Activated T-helper 9 cell treated with anti-CD3 and anti-CD28 coated beads, Interleukin-2, amount 50 U/mL, for 16 hours (primary cell): ENCODE data around the gene IPCEF1.
"Not testable (repeated sequence)": the region's sequence is repeated elsewhere in the genome, so short reads cannot be mapped to it uniquely, and the experiment has no call there.

Experiments used
- DNase-seq: peaks from one replicate; pipeline ENCODE4 v3.0.0-alpha.2; 2020; ENCODE audit warnings: low read depth

IPCEF1 gene

GRCh38 chr6:154331750-154332149 lies 24.9 kb downstream of the IPCEF1 start:
- no peak for DNase-seq

DNA sequence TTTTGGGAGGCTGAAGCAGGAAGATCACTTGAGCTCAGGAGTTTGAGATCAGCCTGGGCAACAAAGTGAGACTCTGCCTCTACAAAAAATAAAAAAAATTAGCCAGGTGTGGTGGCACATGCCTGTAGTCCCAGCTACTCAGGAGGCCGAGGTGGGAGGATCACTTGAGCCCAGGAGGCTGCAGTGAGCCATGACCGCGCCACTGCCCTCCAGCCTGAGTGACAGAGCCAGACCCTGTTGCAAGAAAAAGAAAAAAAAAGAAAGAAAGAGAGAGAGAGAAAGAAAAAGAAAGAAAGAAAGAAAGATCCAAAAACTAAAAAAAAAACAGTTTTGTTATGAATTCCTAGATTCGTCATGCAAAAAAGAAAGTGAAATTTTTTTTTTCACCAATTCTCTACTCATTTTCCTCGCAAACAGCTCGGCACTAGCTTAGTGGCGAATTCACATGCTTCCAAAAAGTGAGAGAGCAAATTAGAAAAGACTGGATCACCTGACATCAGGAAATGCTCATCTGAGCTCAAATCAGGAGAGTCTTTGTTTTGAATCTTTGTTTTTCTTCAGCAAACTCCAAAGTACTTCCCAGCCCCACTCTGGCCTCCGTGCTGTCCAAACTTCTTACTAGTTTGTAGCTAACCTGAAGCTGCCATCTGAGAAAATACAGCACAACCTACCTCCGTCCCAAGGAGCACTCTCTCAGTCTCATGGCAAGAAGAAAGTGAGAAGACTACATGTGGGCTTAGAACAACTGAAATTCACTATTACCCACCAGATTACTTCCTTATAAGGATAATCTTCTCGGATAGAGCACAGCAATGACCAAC lies 27.0 kb downstream of the IPCEF1 start:
- DNase-seq: no peak

DNA sequence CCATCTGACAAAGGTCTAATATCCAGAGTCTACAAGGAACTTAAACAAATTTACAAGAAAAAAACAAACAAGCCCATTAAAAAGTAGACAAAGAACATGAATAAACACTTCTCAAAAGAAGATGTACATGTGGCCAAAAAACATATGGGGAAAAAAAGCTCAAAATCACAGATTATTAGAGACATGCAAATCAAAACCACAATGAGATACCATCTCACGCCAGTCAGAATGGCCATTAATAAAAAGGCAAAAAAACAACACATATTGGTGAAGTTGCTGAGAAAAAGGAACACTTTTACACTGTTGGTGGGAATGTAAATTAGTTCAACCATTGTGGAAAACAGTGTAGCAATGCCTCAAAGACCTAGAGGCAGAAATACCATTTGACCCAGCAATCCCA lies 29.3 kb downstream of the IPCEF1 start:
- not testable (repeated sequence) for DNase-seq

DNA sequence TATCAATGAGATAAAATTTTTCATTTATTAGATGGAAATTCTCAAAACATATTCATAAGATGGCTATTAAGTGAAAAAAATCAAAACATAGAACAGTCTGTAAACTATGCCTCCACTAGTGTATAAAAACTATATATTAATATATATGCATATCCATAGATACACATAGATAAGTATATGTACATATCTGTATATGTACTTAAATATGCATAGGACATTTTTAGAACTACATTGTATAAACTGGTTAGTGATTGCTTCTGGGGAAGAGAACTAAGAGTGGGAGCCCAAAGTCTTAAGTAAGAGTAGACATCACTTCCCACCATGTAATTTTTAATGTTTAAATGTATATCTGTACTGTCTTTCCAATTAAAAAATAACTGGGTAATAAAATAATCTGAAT lies 31.5 kb downstream of the IPCEF1 start:
- no peak for DNase-seq

GRCh38 chr6:154320181-154320580 lies 36.4 kb downstream of the IPCEF1 start:
- no peak for DNase-seq

- no peak for DNase-seq
Observed at GRCh38 chr6:154319231-154319858, 37.3 kb downstream of the IPCEF1 start.

- no peak for DNase-seq
Observed at GRCh38 chr6:154318721-154319120, 37.9 kb downstream of the IPCEF1 start.

DNA sequence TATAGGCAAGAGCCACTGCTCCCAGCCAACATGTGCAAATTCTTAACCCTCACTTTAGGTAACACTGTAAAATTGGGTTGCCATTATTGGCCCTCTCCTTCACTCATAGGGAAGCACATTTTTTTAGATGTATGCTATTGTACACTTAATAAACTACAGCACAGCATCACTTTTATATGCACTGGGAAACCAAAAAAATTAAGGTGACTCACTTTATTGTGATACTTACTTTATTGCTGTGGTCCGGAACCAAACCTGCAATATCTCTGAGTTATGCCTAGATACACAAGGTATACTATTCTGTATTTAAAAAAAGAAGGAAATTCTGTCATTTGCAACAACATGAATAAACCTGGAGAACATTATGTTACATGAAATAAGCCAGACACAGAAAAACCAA lies 40.5 kb downstream of the IPCEF1 start:
- no peak for DNase-seq

DNA sequence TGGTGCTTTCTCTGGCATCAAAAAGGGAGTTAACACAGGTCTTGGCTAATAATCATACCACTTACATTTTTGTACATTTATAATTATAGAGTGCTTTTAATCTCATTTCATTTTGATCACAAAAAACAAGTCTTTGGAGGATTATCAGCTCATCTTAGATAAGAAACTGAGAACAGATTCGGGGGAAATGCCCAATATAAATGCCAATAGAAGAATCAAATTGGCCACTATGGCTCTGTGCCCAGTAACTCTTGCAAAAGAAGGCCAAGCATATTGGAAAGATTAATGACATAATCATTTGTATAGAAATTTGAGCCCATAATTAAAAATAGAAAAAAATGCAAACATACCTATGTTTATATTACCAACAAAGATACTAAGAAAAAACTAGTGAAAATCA lies 42.5 kb downstream of the IPCEF1 start:
- DNase-seq: no peak

- no peak for DNase-seq
Observed at GRCh38 chr6:154308986-154309385, 47.6 kb downstream of the IPCEF1 start.

GRCh38 chr6:154307696-154308425 lies 48.7 kb downstream of the IPCEF1 start:
- no peak for DNase-seq

DNA sequence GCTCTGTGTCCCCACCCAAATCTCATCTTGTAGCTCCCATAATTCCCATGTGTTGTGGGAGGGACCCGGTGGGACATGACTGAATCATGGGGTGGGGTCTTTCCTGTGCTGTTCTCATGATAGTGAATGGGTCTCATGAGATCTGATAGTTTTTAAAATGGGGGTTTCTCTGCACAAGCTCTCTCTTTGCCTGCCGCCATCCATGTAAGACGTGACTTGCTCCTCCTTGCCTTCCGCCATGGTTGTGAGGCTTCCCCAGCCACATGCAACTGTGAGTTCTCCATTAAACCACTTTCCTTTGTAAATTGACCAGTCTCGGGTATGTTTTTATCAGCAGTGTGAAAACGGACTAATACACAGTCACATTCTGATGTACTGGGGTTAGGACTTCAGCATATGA lies 49.5 kb downstream of the IPCEF1 start:
- DNase-seq: not testable (repeated sequence)

DNA sequence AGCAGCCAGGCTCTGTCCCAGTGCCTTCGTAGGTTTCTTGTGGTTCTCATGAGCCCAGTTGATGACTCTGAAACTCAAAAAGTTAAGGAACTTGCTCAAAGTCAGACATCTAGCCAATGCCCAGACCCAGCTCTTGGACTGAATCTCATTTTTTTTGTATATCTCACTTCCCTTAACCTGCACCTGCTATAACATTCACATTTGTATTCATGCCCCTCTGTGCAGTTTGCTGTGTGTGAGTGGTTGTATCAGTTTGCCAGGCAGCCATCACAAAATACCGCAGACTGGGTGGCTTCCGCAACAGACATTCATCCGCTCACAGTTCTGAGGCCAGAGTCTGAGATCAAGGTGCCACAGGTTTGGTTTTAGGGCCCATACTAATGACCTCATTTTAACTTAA lies 49.9 kb downstream of the IPCEF1 start:
- no peak for DNase-seq

GRCh38 chr6:154304191-154304590 lies 52.4 kb downstream of the IPCEF1 start:
- no peak for DNase-seq

DNA sequence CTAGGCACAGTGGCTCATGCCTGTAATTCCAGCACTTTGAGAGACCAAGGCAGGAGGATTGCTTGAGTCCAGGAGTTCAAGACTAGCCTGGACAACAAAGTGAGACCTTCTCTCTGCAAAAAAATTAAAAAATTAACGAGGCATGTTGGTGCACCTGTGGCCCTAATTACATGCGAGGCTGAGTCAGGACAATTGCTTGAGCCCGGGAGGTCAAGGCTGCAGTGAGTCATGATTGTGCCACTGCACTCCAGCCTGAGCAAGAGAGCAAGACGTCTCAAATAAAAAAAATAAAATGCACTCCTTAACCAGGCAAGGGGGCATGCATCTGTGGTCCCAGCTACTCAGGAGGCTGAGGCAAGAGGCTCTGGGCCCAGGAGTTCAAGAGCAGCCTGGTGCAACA lies 53.0 kb downstream of the IPCEF1 start:
- not testable (repeated sequence) for DNase-seq

GRCh38 chr6:154301839-154302752 lies 54.5 kb downstream of the IPCEF1 start:
- no peak for DNase-seq

- DNase-seq: no peak
Observed at GRCh38 chr6:154301086-154301625, 55.4 kb downstream of the IPCEF1 start.

GRCh38 chr6:154298297-154298696 lies 58.3 kb downstream of the IPCEF1 start:
- no peak for DNase-seq

DNA sequence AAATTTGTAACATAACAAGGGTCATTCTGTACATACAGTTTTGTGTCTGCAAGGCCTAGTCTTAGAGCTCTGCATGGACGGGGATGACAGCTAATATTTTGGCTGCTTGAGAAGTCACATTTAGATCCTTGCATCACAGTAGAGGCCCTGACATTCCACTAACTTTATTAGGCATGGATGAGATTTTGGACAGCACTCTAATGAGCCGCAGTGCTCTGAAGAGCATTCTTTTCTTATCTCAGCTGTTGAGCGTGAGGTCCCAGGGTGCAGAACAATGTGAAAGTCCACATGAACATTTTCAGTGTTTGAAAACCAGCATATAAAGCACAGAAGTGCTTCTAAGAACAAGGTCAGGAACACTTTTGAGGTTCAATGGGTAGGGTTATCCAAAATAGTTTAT lies 58.9 kb downstream of the IPCEF1 start:
- no peak for DNase-seq

GRCh38 chr6:154297210-154297609 lies 59.4 kb downstream of the IPCEF1 start:
- DNase-seq: no peak

- DNase-seq: no peak
Observed at GRCh38 chr6:154295733-154296132, 60.9 kb downstream of the IPCEF1 start.
